IMR-90 (cell line): ENCODE results near the gene C1orf116. TPM values are rescaled to one million over a fixed set of nuclear protein-coding genes. Genes with fewer than 3 reads are reported as not detected.

Experiments
- ATAC-seq: fragments of 200-7000 bp; cut with Tn5 transposase; 2 replicates; pipeline ENCODE4 v1.9.1; 2020; ENCODE audit warnings: low read depth, mild to moderate bottlenecking, moderate library complexity
- BruUV-seq: library from RNA; stranded (reverse); fragments of 400-500 nt; replicated peaks from 2 replicates; lab custom pipeline; 2021; lab: Mats Ljungman, UMichigan
- CTCF ChIA-PET: fragments of 300-600 bp; formaldehyde crosslinking; extraction: SDS; loops from one replicate; lab custom pipeline; 2021; ENCODE audit warnings: antibody characterized with exemption; lab: Yijun Ruan, JAX
- POLR2A ChIA-PET: fragments of 300-600 bp; sonication (Branson Sonifier 250); formaldehyde crosslinking; loops from one replicate; lab custom pipeline; 2022; ENCODE audit warnings: antibody characterized with exemption; ENCODE audit not compliant: unreplicated experiment; lab: Charles Lee
- DNase-seq: peaks from one replicate; pipeline ENCODE4 v3.0.0; 2013
- H2AFZ ChIP-seq: replicated peaks from 2 replicates; pipeline ENCODE3; 2013; ENCODE audit warnings: low read length, mild to moderate bottlenecking; ENCODE audit not compliant: poor library complexity
- H2AK5ac ChIP-seq: 2 replicates; pipeline ENCODE4 v1.6.1; 2013; ENCODE audit warnings: low read depth, low read length, inconsistent platforms
- H2AK9ac ChIP-seq: replicated peaks from 2 replicates; pipeline ENCODE3; 2013; ENCODE audit warnings: mild to moderate bottlenecking, low read depth, low read length, moderate library complexity; ENCODE audit not compliant: poor library complexity
- H2BK120ac ChIP-seq: 2 replicates; pipeline ENCODE4 v1.6.1; 2013; ENCODE audit warnings: low read depth, low read length, inconsistent platforms
- H2BK15ac ChIP-seq: 3 replicates; pipeline ENCODE4 v1.6.1; 2013; ENCODE audit warnings: low read depth, low read length, inconsistent platforms
- H2BK20ac ChIP-seq: 2 replicates; pipeline ENCODE4 v1.6.1; 2013; ENCODE audit warnings: low read depth, mild to moderate bottlenecking, inconsistent platforms, low read length, moderate library complexity
- H2BK5ac ChIP-seq: 2 replicates; pipeline ENCODE4 v1.6.1; 2013; ENCODE audit warnings: mild to moderate bottlenecking, low read depth, low read length, inconsistent platforms; ENCODE audit not compliant: poor library complexity, severe bottlenecking
- H3K14ac ChIP-seq: replicated peaks from 2 replicates; pipeline ENCODE4 v1.6.1; 2013; ENCODE audit warnings: low read depth, low read length, inconsistent platforms
- H3K18ac ChIP-seq: 2 replicates; pipeline ENCODE4 v1.6.1; 2013; ENCODE audit warnings: low read depth, low read length, control low read depth
- H3K23ac ChIP-seq: 2 replicates; pipeline ENCODE4 v1.6.1; 2013; ENCODE audit warnings: low read depth, low read length, inconsistent platforms
- H3K27ac ChIP-seq: 2 replicates; pipeline ENCODE4 v1.5.1; 2013; ENCODE audit warnings: mild to moderate bottlenecking, control low read depth, low read length; ENCODE audit not compliant: insufficient read depth
- H3K27me3 ChIP-seq: 2 replicates; pipeline ENCODE4 v1.6.1; 2013; ENCODE audit warnings: low read length; ENCODE audit not compliant: control insufficient read depth, insufficient read depth
- H3K36me3 ChIP-seq: 2 replicates; pipeline ENCODE4 v1.6.1; 2013; ENCODE audit warnings: low read length, mixed read lengths; ENCODE audit not compliant: control insufficient read depth, insufficient read depth
- H3K4ac ChIP-seq: 2 replicates; pipeline ENCODE4 v1.6.1; 2013; ENCODE audit warnings: low read depth, low read length, inconsistent platforms
- H3K4me1 ChIP-seq: 2 replicates; pipeline ENCODE4 v1.6.1; 2013; ENCODE audit warnings: low read length, mixed read lengths; ENCODE audit not compliant: control insufficient read depth, insufficient read depth
- H3K4me2 ChIP-seq: 2 replicates; pipeline ENCODE4 v1.6.1; 2013; ENCODE audit warnings: low read depth, mild to moderate bottlenecking, control low read depth, low read length, moderate library complexity
- H3K4me3 ChIP-seq: 2 replicates; pipeline ENCODE4 v1.5.1; 2013; ENCODE audit warnings: low read depth, mild to moderate bottlenecking, control low read depth, low read length, moderate library complexity; ENCODE audit not compliant: insufficient read depth
- H3K56ac ChIP-seq: 2 replicates; pipeline ENCODE4 v1.6.1; 2013; ENCODE audit warnings: low read length, inconsistent platforms; ENCODE audit not compliant: insufficient read depth; ENCODE audit errors: extremely low read depth
- H3K79me1 ChIP-seq, 2 experiments: 2 replicates each; pipeline ENCODE4 v1.6.1; 2013; ENCODE audit warnings: low read length in 2 of 2, inconsistent platforms in 1 of 2, low read depth in 1 of 2
- H3K9ac ChIP-seq: 2 replicates; pipeline ENCODE4 v1.6.1; 2013; ENCODE audit warnings: low read depth, low read length, control low read depth
- H3K9me1 ChIP-seq: 2 replicates; pipeline ENCODE4 v1.6.1; 2013; ENCODE audit warnings: low read length, inconsistent platforms; ENCODE audit not compliant: insufficient read depth
- H3K9me3 ChIP-seq: 2 replicates; pipeline ENCODE4 v1.6.1; 2013; ENCODE audit warnings: low read length; ENCODE audit not compliant: control insufficient read depth, insufficient read depth
- H4K20me1 ChIP-seq: 2 replicates; pipeline ENCODE4 v1.6.1; 2013; ENCODE audit warnings: low read length, inconsistent platforms; ENCODE audit not compliant: insufficient read depth
- H4K5ac ChIP-seq: 2 replicates; pipeline ENCODE4 v1.6.1; 2013; ENCODE audit warnings: mild to moderate bottlenecking, low read depth, low read length, control low read depth
- H4K8ac ChIP-seq, 2 experiments: 2 replicates each; pipeline ENCODE4 v1.6.1; 2013; ENCODE audit warnings: low read depth in 2 of 2, low read length in 2 of 2, control low read depth in 1 of 2, inconsistent platforms in 1 of 2
- H4K91ac ChIP-seq: 2 replicates; pipeline ENCODE4 v1.6.1; 2013; ENCODE audit warnings: low read depth, low read length, inconsistent platforms; ENCODE audit not compliant: insufficient read depth
- BHLHE40 ChIP-seq: fragments of 150-350 bp; IDR thresholded peaks from 2 replicates; pipeline ENCODE4 v1.6.1; 2016; ENCODE audit warnings: mild to moderate bottlenecking, low read depth, low read length
- CEBPB ChIP-seq: IDR thresholded peaks from 2 replicates; pipeline ENCODE4 v1.6.1; 2012; ENCODE audit warnings: low read depth, low read length, improper control_type of control experiment
- CHD1 ChIP-seq: IDR thresholded peaks from 2 replicates; pipeline ENCODE4 v1.6.1; 2012; ENCODE audit warnings: low read depth, low read length, improper control_type of control experiment
- CTCF ChIP-seq: conservative IDR thresholded peaks from 2 replicates; pipeline ENCODE4 v1.5.1; 2012; ENCODE audit warnings: mild to moderate bottlenecking, low read depth, low read length, improper control_type of control experiment
- ELK1 ChIP-seq: fragments of 150-350 bp; IDR thresholded peaks from 2 replicates; pipeline ENCODE4 v1.6.1; 2016; ENCODE audit warnings: low read depth, mild to moderate bottlenecking, low read length, moderate library complexity, borderline replicate concordance
- FOS ChIP-seq: fragments of 150-350 bp; IDR thresholded peaks from 2 replicates; pipeline ENCODE4 v1.6.1; 2016; ENCODE audit warnings: low read depth, low read length
- MAFK ChIP-seq: IDR thresholded peaks from 2 replicates; pipeline ENCODE4 v1.6.1; 2012; ENCODE audit warnings: low read depth, low read length, improper control_type of control experiment
- MAZ ChIP-seq: IDR thresholded peaks from 2 replicates; pipeline ENCODE4 v1.6.1; 2012; ENCODE audit warnings: low read depth, mild to moderate bottlenecking, low read length, improper control_type of control experiment, moderate library complexity, borderline replicate concordance
- MXI1 ChIP-seq: IDR thresholded peaks from 2 replicates; pipeline ENCODE4 v1.6.1; 2012; ENCODE audit warnings: low read depth, mild to moderate bottlenecking, low read length, moderate library complexity, borderline replicate concordance
- NFE2L2 ChIP-seq: fragments of 150-350 bp; IDR thresholded peaks from 2 replicates; pipeline ENCODE4 v1.6.1; 2016; ENCODE audit warnings: low read depth, mild to moderate bottlenecking, low read length
- POLR2A ChIP-seq: IDR thresholded peaks from 2 replicates; pipeline ENCODE4 v1.6.1; 2012; ENCODE audit warnings: mild to moderate bottlenecking, low read depth, low read length
- RAD21 ChIP-seq: IDR thresholded peaks from 2 replicates; pipeline ENCODE4 v1.6.1; 2012; ENCODE audit warnings: low read length, improper control_type of control experiment
- RCOR1 ChIP-seq: IDR thresholded peaks from 2 replicates; pipeline ENCODE4 v1.6.1; 2012; ENCODE audit warnings: mild to moderate bottlenecking, low read length, improper control_type of control experiment; ENCODE audit not compliant: insufficient replicate concordance
- RFX5 ChIP-seq: IDR thresholded peaks from 2 replicates; pipeline ENCODE4 v1.8.0; 2012; ENCODE audit warnings: low read depth, mild to moderate bottlenecking, low read length, moderate library complexity
- SMC3 ChIP-seq: fragments of 150-350 bp; IDR thresholded peaks from 2 replicates; pipeline ENCODE4 v1.6.1; 2016; ENCODE audit warnings: low read depth, mild to moderate bottlenecking, antibody characterized with exemption, low read length, moderate library complexity
- USF2 ChIP-seq: fragments of 150-350 bp; IDR thresholded peaks from 2 replicates; pipeline ENCODE4 v1.6.1; 2017; ENCODE audit warnings: mild to moderate bottlenecking, antibody characterized with exemption, low read length, low read depth
- WGBS, 2 experiments: methylation state at CpG; one replicate each; pipeline versions ENCODE4 v1.1.5 to v1.1.7; 2013; ENCODE audit warnings: missing lambda C conversion rate in 2 of 2; ENCODE audit not compliant: insufficient read length in 1 of 2; ENCODE audit errors: extremely low coverage in 2 of 2; 5-methylcytosine and 5-hydroxymethylcytosine counted together
- dilution Hi-C: fragments of 300-500 bp; cut with HindIII; formaldehyde crosslinking; loops from one replicate; pipeline ENCODE4 v1.14.3; 2018; ENCODE audit warnings: low sequenced_read_pairs; ENCODE audit not compliant: unreplicated experiment
- in situ Hi-C: fragments of 300-500 bp; cut with MboI; formaldehyde crosslinking; loops from 3 replicates; pipeline ENCODE4 v1.14.3; 2019; ENCODE audit warnings: low sequenced_read_pairs, inconsistent platforms, mixed read lengths
- intact Hi-C: fragments of 100-400 bp; cut with micrococcal nuclease; formaldehyde crosslinking; loops from 2 replicates; pipeline ENCODE4 v1.10.0; 2022
- polyA plus RNA-seq, 3 experiments: library from polyadenylated mRNA; depleted of rRNA; stranded (reverse); fragments of >200 nt; gene quantifications; 2 replicates each; pipeline ENCODE4 v1.2.3, GENCODE V29; 2012; ENCODE audit warnings: low replicate concordance in 1 of 3
- total RNA-seq: library from RNA; depleted of rRNA; stranded (reverse); fragments of >200 nt; gene quantifications from 2 replicates; pipeline ENCODE4 v1.2.3, GENCODE V29; 2012

Gene C1orf116
- total and polyA plus RNA-seq, 2 of the 4 experiments (the other 2 are of a cell fraction) = under 0.01 to 0.03 TPM

GRCh38 chr1:207062058-207062457, 29.5 kb upstream of the C1orf116 start:
- Histone ChIP-seq H4K20me1 (no peaks in the 10 kb centered on the region), H3K4me2 (no peak overlapping the region), H2AK9ac (no peak overlapping the region), H3K27ac (no peak overlapping the region), H2AK5ac (no peak overlapping the region), H3K23ac (no peak overlapping the region), H3K4ac (no peak overlapping the region), H3K14ac (no peak overlapping the region), H3K4me1 (no peaks in the 10 kb centered on the region), H3K56ac (no peak overlapping the region), H4K8ac (no peak overlapping the region), H2BK120ac (no peak overlapping the region), H3K36me3 (no peaks in the 10 kb centered on the region), H3K18ac (no peak overlapping the region), H2BK5ac (no peak overlapping the region), H2BK20ac (no peak overlapping the region), H3K9ac (no peak overlapping the region), H3K4me3 (no peak overlapping the region), H3K9me3 (no peaks in the 10 kb centered on the region), H2BK15ac (no peak overlapping the region), H3K9me1 (no peaks in the 10 kb centered on the region; the same call in 1 of the 2 replicates), H3K27me3 (no peaks in the 10 kb centered on the region), H4K91ac (no peak overlapping the region), H4K5ac (no peak overlapping the region), H2AFZ (no peak overlapping the region), H3K79me1 (no peaks in the 10 kb centered on the region)
- in situ Hi-C loops (no loop called here), dilution Hi-C loops (no loop called here), intact Hi-C loops (no loop called here)
- ATAC-seq = no peak
- ChIA-PET POLR2A (no interaction called here), CTCF (no interaction called here)
- WGBS, 2 experiments = no CpG with 5 or more reads among the region's 1 CpG
- TF ChIP-seq MAFK (no peak), FOS (no peak), BHLHE40 (no peak), CHD1 (no peak), MAZ (no peak), RFX5 (no peak), POLR2A (no peak), CEBPB (no peak), NFE2L2 (no peak), RAD21 (no peak), MXI1 (no peak), ELK1 (no peak), SMC3 (no peak), RCOR1 (no peak), CTCF (no peak), USF2 (no peak)
- BruUV-seq = no TSS peak
- no peak for DNase-seq
